GM10266 (cell line): ENCODE data around the gene TSPAN32.
"Not testable (repeated sequence)": the region's sequence is repeated elsewhere in the genome, so short reads cannot be mapped to it uniquely, and the experiment has no call there.

Experiments used
- DNase-seq: peaks from one replicate; pipeline ENCODE4 v3.0.0; 2012; ENCODE audit errors: extremely low spot score
- CTCF ChIP-seq: IDR thresholded peaks from 2 replicates; pipeline ENCODE4 v1.5.1; 2012; ENCODE audit warnings: mild to moderate bottlenecking, low read depth; ENCODE audit not compliant: control insufficient read depth, insufficient read depth; ENCODE audit errors: missing control alignments

TSPAN32 gene

GRCh38 chr11:2277933-2278523 is 23.8 kb upstream of the TSPAN32 start:
- DNase-seq, result no peak
- no peak for TF ChIP-seq CTCF

- TF ChIP-seq CTCF, result no peak
- no peak for DNase-seq
Measured at GRCh38 chr11:2280208-2280607, 21.6 kb upstream of the TSPAN32 start.

GRCh38 chr11:2286350-2286749 is 15.5 kb upstream of the TSPAN32 start:
- not testable (repeated sequence) for DNase-seq

- TF ChIP-seq CTCF, result no peak
- DNase-seq, result no peak
Measured at GRCh38 chr11:2287091-2287490, 14.7 kb upstream of the TSPAN32 start.

GRCh38 chr11:2289350-2289749 is 12.5 kb upstream of the TSPAN32 start:
- DNase-seq, result no peak
- TF ChIP-seq CTCF, result no peak

- no peak for TF ChIP-seq CTCF
- DNase-seq, result no peak
Measured at GRCh38 chr11:2289859-2290258, 12.0 kb upstream of the TSPAN32 start.

GRCh38 chr11:2290351-2290841 is 11.4 kb upstream of the TSPAN32 start:
- no peak for TF ChIP-seq CTCF
- no peak for DNase-seq

- no peak for DNase-seq
Measured at GRCh38 chr11:2293531-2293971, 8.3 kb upstream of the TSPAN32 start.

More at GRCh38 chr11:2293531-2293971, 8.3 kb upstream of the TSPAN32 start:
- TF ChIP-seq CTCF, result no peak
